GM23248 (cell line): ENCODE data around the gene HAGHL. TPM values are rescaled to one million over a fixed set of nuclear protein-coding genes. Genes with fewer than 3 reads are reported as not detected.

Experiments used
- DNase-seq: peaks from one replicate; pipeline ENCODE4 v3.0.0-alpha.2; 2015
- H2AFZ ChIP-seq: fragments of 200-600 bp; sonication (generic); 2 replicates; pipeline ENCODE4 v1.6.1; 2016; ENCODE audit warnings: antibody characterized with exemption
- H3F3A ChIP-seq: fragments of 200-600 bp; sonication (generic); 2 replicates; pipeline ENCODE4 v1.6.1; 2016; ENCODE audit warnings: mild to moderate bottlenecking, antibody characterized with exemption, mixed run types; ENCODE audit not compliant: insufficient read depth
- H3K27ac ChIP-seq: fragments of 200-600 bp; sonication (generic); 2 replicates; pipeline ENCODE4 v1.5.1; 2016; ENCODE audit warnings: mild to moderate bottlenecking
- H3K27me3 ChIP-seq: fragments of 200-600 bp; sonication (generic); replicated peaks from 2 replicates; pipeline ENCODE4 v1.6.1; 2016; ENCODE audit warnings: mild to moderate bottlenecking; ENCODE audit not compliant: insufficient read depth
- H3K36me3 ChIP-seq: fragments of 200-600 bp; sonication (generic); 2 replicates; pipeline ENCODE4 v1.6.1; 2016; ENCODE audit warnings: low read depth, mild to moderate bottlenecking
- H3K4me1 ChIP-seq: fragments of 200-600 bp; sonication (generic); 2 replicates; pipeline ENCODE4 v1.6.1; 2016; ENCODE audit warnings: mild to moderate bottlenecking; ENCODE audit not compliant: insufficient read depth
- H3K4me2 ChIP-seq: fragments of 200-600 bp; sonication (generic); one replicate; pipeline ENCODE4 v1.6.1; 2016; ENCODE audit warnings: mild to moderate bottlenecking; ENCODE audit not compliant: unreplicated experiment
- H3K4me3 ChIP-seq: fragments of 200-600 bp; sonication (generic); 2 replicates; pipeline ENCODE4 v1.5.1; 2016; ENCODE audit warnings: mild to moderate bottlenecking
- H3K79me2 ChIP-seq: fragments of 200-600 bp; sonication (generic); 2 replicates; pipeline ENCODE4 v1.6.1; 2016; ENCODE audit warnings: mild to moderate bottlenecking; ENCODE audit not compliant: insufficient read depth
- H3K9ac ChIP-seq: fragments of 200-600 bp; sonication (generic); 2 replicates; pipeline ENCODE4 v1.6.1; 2016; ENCODE audit warnings: mild to moderate bottlenecking
- H3K9me2 ChIP-seq: fragments of 200-600 bp; sonication (generic); 2 replicates; pipeline ENCODE4 v1.6.1; 2016; ENCODE audit warnings: mixed run types, mild to moderate bottlenecking, moderate library complexity; ENCODE audit not compliant: insufficient read depth
- H3K9me3 ChIP-seq: fragments of 200-600 bp; sonication (generic); one replicate; pipeline ENCODE4 v1.6.1; 2017; ENCODE audit warnings: low read depth
- H4K20me1 ChIP-seq: fragments of 200-600 bp; sonication (generic); 2 replicates; pipeline ENCODE4 v1.6.0; 2016; ENCODE audit not compliant: insufficient read depth
- EZH2 ChIP-seq: fragments of 200-600 bp; sonication (generic); IDR thresholded peaks from 2 replicates; pipeline ENCODE4 v1.6.1; 2018; ENCODE audit warnings: antibody characterized with exemption, mild to moderate bottlenecking; ENCODE audit not compliant: insufficient read depth, poor library complexity, severe bottlenecking
- EZH2phosphoT487 ChIP-seq: fragments of 200-600 bp; sonication (generic); IDR thresholded peaks from 2 replicates; pipeline ENCODE4 v1.6.1; 2018; ENCODE audit warnings: antibody characterized with exemption, moderate library complexity, mild to moderate bottlenecking, low read depth; ENCODE audit not compliant: insufficient read depth
- WGBS, 2 experiments: methylation state at CpG; one replicate each; pipeline ENCODE4 v1.1.6; 2015 to 2017; ENCODE audit warnings: low lambda C conversion rate in 2 of 2, low coverage in 1 of 2; ENCODE audit errors: missing lambda C conversion rate in 2 of 2; 5-methylcytosine and 5-hydroxymethylcytosine counted together
- in situ Hi-C: fragments of 300-500 bp; cut with MboI; formaldehyde crosslinking; loops from 2 replicates; pipeline ENCODE4 v1.15.0; 2020
- polyA plus RNA-seq: library from polyadenylated mRNA; unstranded; fragments of >200 nt; fragmentation: Nextera tagmentation; extraction: Ambion mirVana; gene quantifications from 2 replicates; pipeline ENCODE4 v1.2.1, GENCODE V29; 2016
- total RNA-seq: library from RNA; depleted of rRNA; stranded (reverse); fragments of >200 nt; shearing (Covaris generic); gene quantifications from 2 replicates; pipeline ENCODE4 v1.2.3, GENCODE V29; 2014

The HAGHL gene
- total and polyA plus RNA-seq, 2 experiments from 2014 or later: 7.8 to 64.8 TPM

GRCh38 chr16:743794-744500 lies 17.0 kb downstream of the HAGHL start:
- Histone ChIP-seq H3K9ac (no peak overlapping the region), H3K27me3 (no peaks in the 10 kb centered on the region), H3K9me2 (no peaks in the 10 kb centered on the region), H3K9me3 (no peaks in the 10 kb centered on the region), H3K79me2 (no peaks in the 10 kb centered on the region; the same call in 1 of the 2 replicates), H4K20me1 (no peaks in the 10 kb centered on the region), H3F3A (no peaks in the 10 kb centered on the region), H3K27ac (no peak overlapping the region), H3K4me1 (peaks cover 3% of the 10 kb centered on the region), H3K4me2 (no peak overlapping the region), H3K4me3 (no peak overlapping the region), H2AFZ (no peak overlapping the region), H3K36me3 (no peaks in the 10 kb centered on the region)
- no peak for DNase-seq
- in situ Hi-C loops: no loop called here
- no peak for TF ChIP-seq EZH2
- no peak for TF ChIP-seq EZH2phosphoT487
- WGBS, 2 experiments: 75 to 80% methylated on average over 20 to 21 of the region's 21 CpGs

- Histone ChIP-seq H3K4me1 (peaks cover 11% of the 10 kb centered on the region), H3K9me3 (no peaks in the 10 kb centered on the region), H3K4me2 (no peak overlapping the region), H3K36me3 (no peaks in the 10 kb centered on the region), H3F3A (peaks cover 8% of the 10 kb centered on the region), H3K9me2 (no peaks in the 10 kb centered on the region), H3K9ac (no peak overlapping the region), H2AFZ (no peak overlapping the region), H3K79me2 (no peaks in the 10 kb centered on the region), H3K27ac (no peak overlapping the region), H3K27me3 (no peaks in the 10 kb centered on the region), H4K20me1 (no peaks in the 10 kb centered on the region), H3K4me3 (no peak overlapping the region)
- DNase-seq: no peak
- TF ChIP-seq EZH2phosphoT487 (no peak), EZH2 (no peak)
- in situ Hi-C loops: no loop called here
- WGBS, 2 experiments: 8% methylated on average over 14 of the region's 14 CpGs
These were observed 18.8 kb downstream of the HAGHL start for GRCh38 chr16:745739-746138.

GRCh38 chr16:746637-747036 lies 19.7 kb downstream of the HAGHL start:
- H3K27ac ChIP-seq: no peak overlapping the region
- DNase-seq: no peak
- H3K9me2 ChIP-seq: no peaks in the 10 kb centered on the region
- no peaks in the 10 kb centered on the region for H3K9me3 ChIP-seq
- 60 to 67% methylated on average over 1 to 13 of the region's 13 CpGs for WGBS, 2 experiments
- in situ Hi-C loops: no loop called here
- H3K4me2 ChIP-seq: no peak overlapping the region
- H2AFZ ChIP-seq: no peak overlapping the region
- H3K4me1 ChIP-seq: peaks cover 11% of the 10 kb centered on the region
- no peaks in the 10 kb centered on the region for H3K79me2 ChIP-seq
- no peaks in the 10 kb centered on the region for H3K36me3 ChIP-seq
- no peak overlapping the region for H3K9ac ChIP-seq
- TF ChIP-seq EZH2phosphoT487 (no peak), EZH2 (no peak)
- H3K4me3 ChIP-seq: no peak overlapping the region
- no peaks in the 10 kb centered on the region for H4K20me1 ChIP-seq
- no peaks in the 10 kb centered on the region for H3K27me3 ChIP-seq
- H3F3A ChIP-seq: peaks cover 8% of the 10 kb centered on the region

- in situ Hi-C loops: no loop called here
- Histone ChIP-seq H3K36me3 (no peaks in the 10 kb centered on the region), H3K9me2 (no peaks in the 10 kb centered on the region), H3K9ac (no peak overlapping the region), H3K4me2 (no peak overlapping the region), H3K4me3 (no peak overlapping the region), H3K27me3 (peaks cover 5% of the 10 kb centered on the region; the same call in 1 of the 2 replicates), H3K4me1 (peaks cover 11% of the 10 kb centered on the region), H3K9me3 (no peaks in the 10 kb centered on the region), H4K20me1 (no peaks in the 10 kb centered on the region), H3K27ac (no peak overlapping the region), H2AFZ (no peak overlapping the region), H3K79me2 (no peaks in the 10 kb centered on the region), H3F3A (peaks cover 8% of the 10 kb centered on the region)
- DNase-seq: no peak
- no peak for TF ChIP-seq EZH2
- TF ChIP-seq EZH2phosphoT487: no peak
- WGBS, 2 experiments: 77% methylated on average over 38 to 39 of the region's 39 CpGs
These were observed 21.3 kb downstream of the HAGHL start for GRCh38 chr16:747978-748746.
